ENCODE results near the gene CMTM7.
A peak's percentile ranks its signal among the peaks of the same experiment; 100 is the strongest.
"Not testable (repeated sequence)": the region's sequence is repeated elsewhere in the genome, so short reads cannot be mapped to it uniquely, and the experiment has no call there.

CMTM7 gene

GRCh38 chr3:32460031-32460749 lies 68.5 kb downstream of the CMTM7 start:
- peak; percentile 30 for DNase-seq (ENCODE audit: low read depth)

- DNase-seq (ENCODE audit: low read depth) = not testable (repeated sequence)
These were observed 69.3 kb downstream of the CMTM7 start for GRCh38 chr3:32460817-32461496.

- DNase-seq (ENCODE audit: low read depth) = not testable (repeated sequence)
These were observed 70.7 kb downstream of the CMTM7 start for GRCh38 chr3:32462191-32462986.

- not testable (repeated sequence) for DNase-seq (ENCODE audit: low read depth)
These were observed 71.8 kb downstream of the CMTM7 start for GRCh38 chr3:32463415-32463814.

GRCh38 chr3:32464726-32465125 lies 73.1 kb downstream of the CMTM7 start:
- DNase-seq (ENCODE audit: low read depth) = not testable (repeated sequence)

GRCh38 chr3:32466808-32467207 lies 75.2 kb downstream of the CMTM7 start:
- DNase-seq (ENCODE audit: low read depth) = not testable (repeated sequence)

GRCh38 chr3:32467333-32468070 lies 75.8 kb downstream of the CMTM7 start:
- peak; percentile 40 for DNase-seq (ENCODE audit: low read depth)

GRCh38 chr3:32469151-32469874 lies 77.7 kb downstream of the CMTM7 start:
- DNase-seq (ENCODE audit: low read depth) = no peak

GRCh38 chr3:32470362-32470761 lies 78.7 kb downstream of the CMTM7 start:
- DNase-seq (ENCODE audit: low read depth) = no peak

- DNase-seq (ENCODE audit: low read depth) = no peak
These were observed 79.6 kb downstream of the CMTM7 start for GRCh38 chr3:32471246-32471645.

- not testable (repeated sequence) for DNase-seq (ENCODE audit: low read depth)
These were observed 80.5 kb downstream of the CMTM7 start for GRCh38 chr3:32472151-32472550.

GRCh38 chr3:32474201-32474600 lies 82.5 kb downstream of the CMTM7 start:
- DNase-seq (ENCODE audit: low read depth) = no peak

GRCh38 chr3:32480604-32481003 lies 89.0 kb downstream of the CMTM7 start:
- DNase-seq (ENCODE audit: low read depth) = no peak

GRCh38 chr3:32481791-32482631 lies 90.4 kb downstream of the CMTM7 start:
- no peak for DNase-seq (ENCODE audit: low read depth)

- no peak for DNase-seq (ENCODE audit: low read depth)
These were observed 91.0 kb downstream of the CMTM7 start for GRCh38 chr3:32482693-32483092.

- no peak for DNase-seq (ENCODE audit: low read depth)
These were observed 92.1 kb downstream of the CMTM7 start for GRCh38 chr3:32483772-32484171.

- DNase-seq (ENCODE audit: low read depth) = no peak
These were observed 92.8 kb downstream of the CMTM7 start for GRCh38 chr3:32484436-32484835.

- DNase-seq (ENCODE audit: low read depth) = no peak
These were observed 96.3 kb downstream of the CMTM7 start for GRCh38 chr3:32487781-32488473.

- no peak for DNase-seq (ENCODE audit: low read depth)
These were observed 96.9 kb downstream of the CMTM7 start for GRCh38 chr3:32488474-32489008.

Measured in stimulated activated CD8-positive, alpha-beta memory T cell treated with anti-CD3 and anti-CD28 coated beads, Interleukin-15, amount 100 ng/mL, for 1 hour (primary cell).